Measurements from ENCODE around the gene FADS6.

FADS6 gene

DNA sequence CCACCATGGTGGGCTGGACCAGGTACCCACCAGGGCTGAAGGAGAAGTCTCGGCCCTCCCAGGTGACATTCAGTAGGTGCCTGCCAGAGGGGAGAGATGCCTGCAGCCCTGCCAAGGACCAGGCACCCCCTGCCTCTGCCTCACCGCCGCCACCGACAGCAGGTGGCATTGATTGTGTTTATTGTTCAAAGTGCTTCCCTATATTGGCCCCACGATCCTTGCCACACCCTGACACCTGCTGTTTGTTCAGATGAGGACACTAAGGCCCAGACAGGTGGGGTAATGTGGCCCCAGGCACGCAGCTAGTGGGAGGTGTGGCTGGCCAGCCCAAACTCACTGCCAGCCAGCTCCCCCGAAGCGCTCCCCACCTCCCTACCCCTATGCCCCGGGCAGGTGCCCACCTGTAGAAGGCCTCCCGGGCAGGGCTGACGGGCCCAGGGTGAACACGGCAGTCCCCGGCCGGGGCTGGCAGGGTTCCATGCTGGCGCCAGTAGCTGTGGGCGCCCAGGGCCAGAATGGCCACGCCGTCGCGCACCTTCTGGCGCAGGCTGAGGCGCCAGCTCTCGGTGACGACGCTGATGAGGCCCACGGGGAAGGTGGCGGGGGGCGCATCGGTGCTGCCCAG is 41.7 kb downstream of the FADS6 start:
- DNase-seq = no peak

DNA sequence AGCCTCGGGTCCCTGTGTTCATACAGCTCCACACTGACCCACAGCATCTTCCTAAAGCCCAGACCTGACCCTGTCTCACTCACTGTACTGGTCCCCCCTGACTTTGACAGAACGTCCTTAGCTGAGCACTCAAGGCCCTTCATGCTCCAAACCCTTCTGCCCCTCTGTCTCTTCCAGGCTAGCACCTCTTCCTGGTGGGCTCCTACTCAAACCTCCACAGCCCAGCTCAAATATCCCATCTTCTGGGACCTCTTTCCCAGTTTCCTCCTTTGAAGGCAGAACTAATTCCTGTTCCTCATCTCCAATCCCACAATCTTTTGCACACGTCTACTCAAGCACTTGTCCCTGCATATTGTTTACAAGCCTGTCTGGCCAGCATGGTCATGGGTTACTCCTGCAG is 42.5 kb downstream of the FADS6 start:
- no peak for DNase-seq

DNA sequence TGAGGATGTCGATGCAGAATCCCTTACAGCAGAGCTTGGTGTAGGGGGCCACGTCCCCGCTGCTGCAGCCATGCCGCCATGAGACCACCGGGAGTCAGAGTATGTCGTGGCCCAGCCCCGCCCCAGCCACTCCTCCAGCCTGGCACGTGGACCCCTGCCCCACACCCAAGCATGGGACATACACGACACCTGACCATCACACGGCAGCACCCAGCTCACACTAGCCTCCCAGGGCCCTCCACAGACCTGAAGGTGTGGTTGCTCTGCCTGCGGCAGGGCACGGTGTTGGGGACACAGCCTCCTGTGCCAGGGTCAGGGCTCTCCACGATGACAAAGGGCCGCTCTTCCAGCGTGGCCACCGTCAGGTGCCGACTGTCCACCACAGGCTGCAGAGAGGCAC is 43.1 kb downstream of the FADS6 start:
- no peak for DNase-seq

- no peak for DNase-seq
Measured at GRCh38 chr17:74848656-74849399, 44.6 kb downstream of the FADS6 start.

GRCh38 chr17:74846621-74847020 is 46.8 kb downstream of the FADS6 start:
- no peak for DNase-seq

GRCh38 chr17:74843352-74843627 is 50.1 kb downstream of the FADS6 start:
- no peak for DNase-seq

- no peak for DNase-seq
Measured at GRCh38 chr17:74842599-74843351, 50.7 kb downstream of the FADS6 start.

- DNase-seq = no peak
Measured at GRCh38 chr17:74842146-74842598, 51.3 kb downstream of the FADS6 start.

DNA sequence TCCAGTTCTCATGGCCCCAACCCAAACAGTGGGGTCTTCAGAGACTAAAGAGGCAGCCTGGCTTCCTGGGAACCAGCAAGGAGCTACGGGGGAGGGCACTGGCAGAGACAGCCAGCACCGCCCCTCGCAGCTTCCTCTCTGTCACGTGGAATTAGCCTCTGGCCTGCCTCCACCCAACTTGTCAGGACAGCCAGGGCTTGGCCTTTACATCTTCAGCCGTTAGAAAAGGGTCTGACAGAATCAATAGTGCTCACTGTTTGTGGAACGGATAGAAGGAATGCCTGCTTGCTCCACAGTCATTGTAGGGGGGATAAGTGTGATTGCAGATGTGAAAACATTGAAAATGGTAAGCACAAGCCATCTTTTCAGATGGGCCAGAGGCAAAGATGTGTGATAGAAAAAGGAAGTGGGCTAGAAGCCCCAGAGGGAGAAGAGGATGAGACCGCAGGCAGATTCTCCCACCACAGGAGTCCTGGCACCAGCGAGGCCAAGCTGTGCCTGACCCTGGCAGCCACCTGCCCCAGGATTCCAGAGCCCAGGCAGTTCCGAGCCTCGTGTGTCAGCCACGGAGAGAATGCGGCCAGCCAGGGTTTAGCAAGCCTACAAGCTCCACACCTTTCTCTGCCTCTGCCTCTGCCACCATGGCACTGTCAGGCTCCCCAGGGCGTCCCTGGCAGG is 52.3 kb downstream of the FADS6 start:
- no peak for DNase-seq

GRCh38 chr17:74839990-74840852 is 53.2 kb downstream of the FADS6 start:
- DNase-seq = no peak

DNA sequence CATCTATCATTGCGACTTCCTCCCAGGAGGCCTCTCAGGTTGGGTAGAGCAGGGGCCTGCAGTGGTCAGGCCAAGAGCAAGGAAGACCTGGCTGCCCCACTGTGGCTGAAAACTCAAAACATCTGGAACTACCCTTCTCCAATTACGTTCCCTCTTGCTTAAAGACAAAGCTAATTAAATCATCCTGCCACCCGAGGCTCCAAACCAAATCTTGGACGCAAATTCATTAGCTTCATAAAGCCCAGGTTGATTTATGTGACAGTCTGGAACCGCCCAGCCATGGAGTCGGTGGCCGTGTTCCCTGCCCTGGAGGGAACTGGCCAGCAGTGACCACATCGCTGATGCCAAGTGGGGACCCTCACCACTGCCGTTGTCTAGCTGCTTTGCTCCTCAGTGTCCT is 55.2 kb downstream of the FADS6 start:
- no peak for DNase-seq

- DNase-seq = no peak
Measured at GRCh38 chr17:74836691-74837467, 56.6 kb downstream of the FADS6 start.

GRCh38 chr17:74836191-74836590 is 57.2 kb downstream of the FADS6 start:
- DNase-seq = no peak

GRCh38 chr17:74833501-74834377 is 59.7 kb downstream of the FADS6 start:
- no peak for DNase-seq

DNA sequence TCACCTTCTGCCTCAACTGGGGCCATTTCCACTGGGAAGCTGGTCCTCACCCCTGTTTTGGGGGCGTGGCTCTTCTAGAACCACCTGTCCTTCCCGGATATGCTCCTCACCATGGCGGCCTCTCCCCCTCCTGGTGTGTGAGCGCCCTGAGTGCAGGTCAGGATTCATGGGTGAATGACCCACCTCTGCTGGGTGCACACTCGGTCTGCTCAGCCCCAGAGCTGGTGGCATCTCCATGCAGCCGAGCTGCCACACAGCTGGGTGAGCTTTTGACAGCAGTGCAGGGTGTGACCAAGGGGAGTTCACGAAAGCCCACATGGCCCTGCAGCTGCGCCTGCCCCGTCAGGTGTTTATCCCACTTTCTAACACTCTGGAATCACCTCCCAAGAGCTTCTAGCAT is 61.0 kb downstream of the FADS6 start:
- DNase-seq = no peak

DNA sequence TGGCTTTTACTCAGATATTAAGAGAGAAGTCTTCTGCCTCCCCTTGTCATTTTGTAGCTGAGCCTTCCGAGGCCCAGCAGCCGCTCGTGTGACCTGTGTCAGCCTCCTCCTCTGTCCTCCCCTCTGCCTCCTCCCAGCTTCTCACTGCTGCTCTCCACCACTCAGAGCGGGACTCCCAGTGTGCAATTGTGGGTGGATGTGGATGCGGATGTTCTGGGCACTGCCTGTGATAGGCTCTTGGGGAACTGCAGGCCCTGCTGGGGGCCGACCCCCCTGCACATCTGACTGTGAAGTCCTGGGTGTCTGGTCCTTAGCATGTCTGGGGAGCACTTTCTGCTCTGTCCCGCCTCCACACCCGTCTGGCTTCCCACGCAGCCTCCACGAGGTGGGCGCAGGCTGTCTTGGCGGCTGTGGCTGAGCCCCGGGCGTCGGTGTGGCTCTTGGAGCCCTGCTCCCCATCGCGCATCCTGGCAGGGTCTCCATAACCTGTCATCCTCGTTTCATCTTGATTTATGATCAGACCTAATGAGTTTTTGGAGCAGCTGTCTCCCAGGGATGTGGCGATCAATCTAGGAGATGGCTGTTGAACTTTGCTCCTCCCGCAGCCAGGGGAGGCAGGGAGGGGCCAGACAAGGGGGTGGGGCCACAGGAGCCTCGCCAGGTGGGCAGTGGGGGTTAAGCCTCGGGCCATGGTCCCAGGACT is 61.8 kb downstream of the FADS6 start:
- no peak for DNase-seq

- no peak for DNase-seq
Measured at GRCh38 chr17:74830861-74831260, 62.6 kb downstream of the FADS6 start.

- DNase-seq = no peak
Measured at GRCh38 chr17:74827800-74828199, 65.6 kb downstream of the FADS6 start.
